GM23338 (cell line): ENCODE measurements around the gene NTRK3. TPM values are rescaled to one million over a fixed set of nuclear protein-coding genes. Genes with fewer than 3 reads are reported as not detected.

Source experiments
- ATAC-seq: fragments of 200-7000 bp; cut with Tn5 transposase; 3 replicates; pipeline ENCODE4 v1.9.1; 2020
- DNase-seq: peaks from one replicate; pipeline ENCODE4 v3.0.0-alpha.2; 2015; ENCODE audit warnings: low spot score
- H2AFZ ChIP-seq: fragments of 200-600 bp; sonication (generic); 2 replicates; pipeline ENCODE4 v1.8.0; 2016; ENCODE audit warnings: antibody characterized with exemption, mild to moderate bottlenecking, moderate library complexity
- H3F3A ChIP-seq: fragments of 200-600 bp; sonication (generic); replicated peaks from 2 replicates; pipeline ENCODE4 v1.8.0; 2017; ENCODE audit warnings: antibody characterized with exemption, mixed run types, low read depth
- H3K27ac ChIP-seq: fragments of 200-600 bp; sonication (generic); 2 replicates; pipeline ENCODE4 v1.6.1; 2016; ENCODE audit warnings: low read depth
- H3K27me3 ChIP-seq: fragments of 200-600 bp; sonication (generic); 2 replicates; pipeline ENCODE4 v1.8.0; 2016; ENCODE audit warnings: mild to moderate bottlenecking, mixed run types, moderate library complexity; ENCODE audit not compliant: insufficient read depth
- H3K36me3 ChIP-seq: fragments of 200-600 bp; sonication (generic); 2 replicates; pipeline ENCODE4 v1.8.0; 2016; ENCODE audit warnings: mild to moderate bottlenecking; ENCODE audit not compliant: insufficient read depth
- H3K4me1 ChIP-seq: fragments of 200-600 bp; sonication (generic); 2 replicates; pipeline ENCODE4 v1.8.0; 2016; ENCODE audit warnings: mild to moderate bottlenecking, moderate library complexity; ENCODE audit not compliant: insufficient read depth
- H3K4me2 ChIP-seq: fragments of 200-600 bp; sonication (generic); 2 replicates; pipeline ENCODE4 v1.7.1; 2017; ENCODE audit warnings: mixed run types
- H3K4me3 ChIP-seq: fragments of 200-600 bp; sonication (generic); 2 replicates; pipeline ENCODE4 v1.6.1; 2016; ENCODE audit warnings: mixed run types
- H3K79me2 ChIP-seq: fragments of 200-600 bp; sonication (generic); replicated peaks from 2 replicates; pipeline ENCODE4 v1.8.0; 2017; ENCODE audit warnings: mild to moderate bottlenecking; ENCODE audit not compliant: insufficient read depth
- H3K9me2 ChIP-seq: fragments of 200-600 bp; sonication (generic); 2 replicates; pipeline ENCODE4 v1.8.0; 2017; ENCODE audit not compliant: insufficient read depth
- H4K20me1 ChIP-seq: fragments of 200-600 bp; sonication (generic); replicated peaks from 2 replicates; pipeline ENCODE4 v1.8.0; 2017; ENCODE audit warnings: mild to moderate bottlenecking; ENCODE audit not compliant: insufficient read depth
- H3K27ac Mint-ChIP-seq: 2 replicates; pipeline ENCODE4 v1.8.0; 2020; ENCODE audit warnings: inconsistent platforms, mild to moderate bottlenecking, moderate library complexity, mixed read lengths
- H3K27me3 Mint-ChIP-seq: 3 replicates; pipeline ENCODE4 v1.8.0; 2022; ENCODE audit warnings: low read depth, mild to moderate bottlenecking, moderate library complexity, mixed read lengths, inconsistent platforms; ENCODE audit not compliant: insufficient read depth, poor library complexity
- H3K36me3 Mint-ChIP-seq: 3 replicates; pipeline ENCODE4 v1.8.0; 2021; ENCODE audit warnings: low read depth, mild to moderate bottlenecking, inconsistent platforms, moderate library complexity, mixed read lengths
- H3K4me1 Mint-ChIP-seq: 3 replicates; pipeline ENCODE4 v1.8.0; 2020; ENCODE audit warnings: mild to moderate bottlenecking, inconsistent platforms, mixed read lengths
- H3K4me3 Mint-ChIP-seq: 3 replicates; pipeline ENCODE4 v1.8.0; 2021; ENCODE audit warnings: moderate library complexity, mild to moderate bottlenecking, inconsistent platforms, mixed read lengths
- H3K9me3 Mint-ChIP-seq: 3 replicates; pipeline ENCODE4 v1.8.0; 2020; ENCODE audit warnings: moderate library complexity, mild to moderate bottlenecking, inconsistent platforms, mixed read lengths
- CREB1 ChIP-seq: fragments of 250-450 bp; sonication (Bioruptor Pico); IDR thresholded peaks from 2 replicates; pipeline ENCODE4 v1.5.0; 2020; ENCODE audit warnings: low read depth, mild to moderate bottlenecking, moderate library complexity
- EZH2 ChIP-seq: fragments of 200-600 bp; sonication (generic); IDR thresholded peaks from one replicate; pipeline ENCODE4 v1.8.0; 2017; ENCODE audit warnings: antibody characterized with exemption, mild to moderate bottlenecking, low read depth; ENCODE audit not compliant: unreplicated experiment
- EZH2phosphoT487 ChIP-seq: fragments of 200-600 bp; sonication (generic); IDR thresholded peaks from one replicate; pipeline ENCODE4 v1.8.1; 2018; ENCODE audit warnings: antibody characterized with exemption; ENCODE audit not compliant: unreplicated experiment
- JUNB ChIP-seq: IDR thresholded peaks from one replicate; pipeline ENCODE4 v1.6.1; 2016; ENCODE audit warnings: antibody characterized with exemption; ENCODE audit not compliant: unreplicated experiment
- NANOG ChIP-seq: IDR thresholded peaks from 2 replicates; pipeline ENCODE4 v1.6.1; 2016; ENCODE audit warnings: antibody characterized with exemption, borderline replicate concordance
- POLR2AphosphoS5 ChIP-seq: IDR thresholded peaks from 2 replicates; pipeline ENCODE4 v1.6.1; 2016; ENCODE audit warnings: antibody characterized with exemption, low read depth
- STAT1 ChIP-seq: IDR thresholded peaks from one replicate; pipeline ENCODE4 v1.6.1; 2016; ENCODE audit warnings: antibody characterized with exemption; ENCODE audit not compliant: unreplicated experiment
- ZNF114 ChIP-seq: fragments of 250-450 bp; sonication (Bioruptor Pico); IDR thresholded peaks from 2 replicates; pipeline ENCODE4 v1.5.0; 2020; ENCODE audit warnings: mild to moderate bottlenecking, moderate library complexity
- ZNF331 ChIP-seq: fragments of 250-450 bp; sonication (Bioruptor Pico); IDR thresholded peaks from 2 replicates; pipeline ENCODE4 v1.5.0; 2020; ENCODE audit warnings: low read depth, mild to moderate bottlenecking, moderate library complexity
- ZNF462 ChIP-seq: fragments of 250-450 bp; sonication (Bioruptor Pico); IDR thresholded peaks from 2 replicates; pipeline ENCODE4 v1.5.0; 2020; ENCODE audit warnings: mild to moderate bottlenecking, moderate library complexity
- polyA plus RNA-seq: library from polyadenylated mRNA; unstranded; fragments of >200 nt; fragmentation: Nextera tagmentation; extraction: Ambion mirVana; gene quantifications from 2 replicates; pipeline ENCODE4 v1.2.1, GENCODE V29; 2016
- total RNA-seq: library from RNA; depleted of rRNA; stranded (reverse); fragments of >200 nt; shearing (Covaris generic); gene quantifications from 2 replicates; pipeline ENCODE4 v1.2.3, GENCODE V29; 2014
- TF ChIP-seq, protein P1 (sequence below): IDR thresholded peaks from one replicate; pipeline ENCODE4 v1.6.1; 2018; ENCODE audit warnings: antibody characterized with exemption; ENCODE audit not compliant: unreplicated experiment
- TF ChIP-seq, protein P2 (sequence below): IDR thresholded peaks from 2 replicates; pipeline ENCODE4 v1.6.1; 2016; ENCODE audit warnings: antibody characterized with exemption

The NTRK3 gene
- total and polyA plus RNA-seq, 2 experiments from 2014 or later: 3.1 to 5.3 TPM

DNA sequence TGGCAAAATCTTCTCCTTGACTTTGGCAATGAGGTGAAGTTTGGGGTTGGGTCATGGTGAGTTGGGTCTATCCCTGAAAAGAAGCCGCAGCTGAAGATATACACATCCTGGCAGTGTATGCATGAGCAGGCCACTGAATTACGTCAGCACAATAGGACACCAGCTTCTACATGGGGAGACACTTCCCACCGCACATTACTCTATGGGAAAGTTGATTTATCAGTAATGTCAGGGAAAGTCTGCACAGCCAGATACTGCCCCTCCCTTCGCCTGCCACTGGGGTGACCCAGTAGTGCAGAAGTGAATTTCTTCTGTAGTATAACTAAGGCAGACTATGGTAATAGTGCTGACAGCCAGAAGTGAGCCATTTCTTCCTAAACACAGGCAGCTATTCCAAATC lies 245.0 kb downstream of the NTRK3 start:
- no peaks in the 10 kb centered on the region for H3K9me3 Mint-ChIP-seq
- ATAC-seq (no peak), DNase-seq (no peak)
- Histone ChIP-seq H2AFZ (no peak overlapping the region), H3K79me2 (no peaks in the 10 kb centered on the region), H3K9me2 (peaks cover 5% of the 10 kb centered on the region; the same call in 1 of the 2 replicates), H3K4me2 (no peak overlapping the region), H3K27ac (no peak overlapping the region), H3K36me3 (no peaks in the 10 kb centered on the region), H3F3A (no peaks in the 10 kb centered on the region), H3K27me3 (no peaks in the 10 kb centered on the region), H4K20me1 (no peaks in the 10 kb centered on the region), H3K4me1 (peaks cover 17% of the 10 kb centered on the region), H3K4me3 (no peak overlapping the region)
- H3K4me1 Mint-ChIP-seq: peaks cover 28% of the 10 kb centered on the region
- no peaks in the 10 kb centered on the region for H3K27me3 Mint-ChIP-seq
- TF ChIP-seq, protein P1, sequence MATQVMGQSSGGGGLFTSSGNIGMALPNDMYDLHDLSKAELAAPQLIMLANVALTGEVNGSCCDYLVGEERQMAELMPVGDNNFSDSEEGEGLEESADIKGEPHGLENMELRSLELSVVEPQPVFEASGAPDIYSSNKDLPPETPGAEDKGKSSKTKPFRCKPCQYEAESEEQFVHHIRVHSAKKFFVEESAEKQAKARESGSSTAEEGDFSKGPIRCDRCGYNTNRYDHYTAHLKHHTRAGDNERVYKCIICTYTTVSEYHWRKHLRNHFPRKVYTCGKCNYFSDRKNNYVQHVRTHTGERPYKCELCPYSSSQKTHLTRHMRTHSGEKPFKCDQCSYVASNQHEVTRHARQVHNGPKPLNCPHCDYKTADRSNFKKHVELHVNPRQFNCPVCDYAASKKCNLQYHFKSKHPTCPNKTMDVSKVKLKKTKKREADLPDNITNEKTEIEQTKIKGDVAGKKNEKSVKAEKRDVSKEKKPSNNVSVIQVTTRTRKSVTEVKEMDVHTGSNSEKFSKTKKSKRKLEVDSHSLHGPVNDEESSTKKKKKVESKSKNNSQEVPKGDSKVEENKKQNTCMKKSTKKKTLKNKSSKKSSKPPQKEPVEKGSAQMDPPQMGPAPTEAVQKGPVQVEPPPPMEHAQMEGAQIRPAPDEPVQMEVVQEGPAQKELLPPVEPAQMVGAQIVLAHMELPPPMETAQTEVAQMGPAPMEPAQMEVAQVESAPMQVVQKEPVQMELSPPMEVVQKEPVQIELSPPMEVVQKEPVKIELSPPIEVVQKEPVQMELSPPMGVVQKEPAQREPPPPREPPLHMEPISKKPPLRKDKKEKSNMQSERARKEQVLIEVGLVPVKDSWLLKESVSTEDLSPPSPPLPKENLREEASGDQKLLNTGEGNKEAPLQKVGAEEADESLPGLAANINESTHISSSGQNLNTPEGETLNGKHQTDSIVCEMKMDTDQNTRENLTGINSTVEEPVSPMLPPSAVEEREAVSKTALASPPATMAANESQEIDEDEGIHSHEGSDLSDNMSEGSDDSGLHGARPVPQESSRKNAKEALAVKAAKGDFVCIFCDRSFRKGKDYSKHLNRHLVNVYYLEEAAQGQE: no peak
- TF ChIP-seq POLR2AphosphoS5 (no peak), EZH2phosphoT487 (no peak), ZNF114 (CRISPR knock-in tag) (no peak), CREB1 (no peak)
- no peak overlapping the region for H3K27ac Mint-ChIP-seq
- no peaks in the 10 kb centered on the region for H3K36me3 Mint-ChIP-seq
- no peak overlapping the region for H3K4me3 Mint-ChIP-seq

DNA sequence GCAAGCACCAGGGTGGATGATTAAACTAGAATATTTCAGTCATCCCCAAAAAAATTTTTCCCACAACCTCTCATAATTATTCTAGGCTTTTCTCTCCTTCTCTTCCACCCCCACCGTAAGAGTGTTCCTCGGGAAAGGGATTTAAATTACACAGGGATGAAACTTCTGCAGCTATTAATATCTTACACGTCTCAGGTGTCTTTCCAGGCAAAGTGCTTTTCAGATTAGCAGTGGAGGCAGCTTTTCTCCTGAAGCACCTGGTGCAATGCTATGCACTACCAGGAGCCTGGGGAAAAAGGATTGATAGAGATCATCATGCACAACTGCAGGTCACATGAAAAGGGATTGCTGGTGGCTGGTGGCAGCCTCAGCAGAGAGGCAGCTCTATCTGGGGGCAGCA lies 250.4 kb downstream of the NTRK3 start:
- DNase-seq: no peak
- Histone ChIP-seq H3K4me1 (no peaks in the 10 kb centered on the region), H3K79me2 (no peaks in the 10 kb centered on the region), H3F3A (no peaks in the 10 kb centered on the region), H4K20me1 (no peaks in the 10 kb centered on the region), H3K36me3 (no peaks in the 10 kb centered on the region), H3K4me2 (no peak overlapping the region), H2AFZ (no peak overlapping the region), H3K27me3 (no peaks in the 10 kb centered on the region), H3K4me3 (no peak overlapping the region), H3K9me2 (peaks cover 5% of the 10 kb centered on the region; the same call in 1 of the 2 replicates), H3K27ac (no peak overlapping the region)
- ATAC-seq: no peak
- H3K27me3 Mint-ChIP-seq: no peaks in the 10 kb centered on the region
- H3K9me3 Mint-ChIP-seq: no peaks in the 10 kb centered on the region
- H3K4me1 Mint-ChIP-seq: peaks cover 5% of the 10 kb centered on the region; the same call in 1 of the 3 replicates
- H3K36me3 Mint-ChIP-seq: no peaks in the 10 kb centered on the region
- H3K27ac Mint-ChIP-seq: no peak overlapping the region
- no peak overlapping the region for H3K4me3 Mint-ChIP-seq
- no peak for TF ChIP-seq EZH2
- no peak for TF ChIP-seq EZH2phosphoT487
- TF ChIP-seq ZNF331 (CRISPR knock-in tag): no peak
- TF ChIP-seq NANOG: no peak
- no peak for TF ChIP-seq STAT1
- no peak for TF ChIP-seq JUNB
- TF ChIP-seq ZNF462 (CRISPR knock-in tag): no peak
- TF ChIP-seq POLR2AphosphoS5: no peak
- TF ChIP-seq, protein P2, sequence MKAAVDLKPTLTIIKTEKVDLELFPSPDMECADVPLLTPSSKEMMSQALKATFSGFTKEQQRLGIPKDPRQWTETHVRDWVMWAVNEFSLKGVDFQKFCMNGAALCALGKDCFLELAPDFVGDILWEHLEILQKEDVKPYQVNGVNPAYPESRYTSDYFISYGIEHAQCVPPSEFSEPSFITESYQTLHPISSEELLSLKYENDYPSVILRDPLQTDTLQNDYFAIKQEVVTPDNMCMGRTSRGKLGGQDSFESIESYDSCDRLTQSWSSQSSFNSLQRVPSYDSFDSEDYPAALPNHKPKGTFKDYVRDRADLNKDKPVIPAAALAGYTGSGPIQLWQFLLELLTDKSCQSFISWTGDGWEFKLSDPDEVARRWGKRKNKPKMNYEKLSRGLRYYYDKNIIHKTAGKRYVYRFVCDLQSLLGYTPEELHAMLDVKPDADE: no peak
